PC-3 (cell line): ENCODE results near the gene MROH2A. TPM values are rescaled to one million over a fixed set of nuclear protein-coding genes. Genes with fewer than 3 reads are reported as not detected.

Source experiments
- ATAC-seq: fragments of 200-7000 bp; cut with Tn5 transposase; 2 replicates; pipeline ENCODE4 v1.9.1; 2020; ENCODE audit warnings: mild to moderate bottlenecking, moderate library complexity
- BruUV-seq: library from RNA; stranded (reverse); fragments of 400-500 nt; replicated peaks from 2 replicates; lab custom pipeline; 2021; lab: Mats Ljungman, UMichigan
- CTCF ChIA-PET: fragments of 300-600 bp; sonication (Branson Sonifier 250); formaldehyde crosslinking; loops from one replicate; lab custom pipeline; 2022; ENCODE audit warnings: antibody characterized with exemption; lab: Charles Lee
- POLR2A ChIA-PET: fragments of 300-600 bp; sonication (Branson Sonifier 250); formaldehyde crosslinking; loops from one replicate; lab custom pipeline; 2022; ENCODE audit warnings: antibody characterized with exemption; ENCODE audit not compliant: unreplicated experiment; lab: Charles Lee
- DNase-seq: peaks from one replicate; pipeline ENCODE4 v3.0.0-alpha.2; 2015
- H2AFZ ChIP-seq: fragments of 300-600 bp; sonication (generic); 2 replicates; pipeline ENCODE4 v1.6.0; 2016; ENCODE audit warnings: antibody characterized with exemption, low read length
- H3F3A ChIP-seq: fragments of 300-600 bp; sonication (generic); one replicate; pipeline ENCODE4 v1.6.0; 2017; ENCODE audit warnings: antibody characterized with exemption, low read length, control low read depth, mild to moderate bottlenecking; ENCODE audit not compliant: unreplicated experiment
- H3K27ac ChIP-seq: fragments of 300-600 bp; sonication (generic); 2 replicates; pipeline ENCODE4 v1.5.1; 2016; ENCODE audit warnings: mild to moderate bottlenecking, low read length
- H3K27me3 ChIP-seq: fragments of 300-600 bp; sonication (generic); 2 replicates; pipeline ENCODE4 v1.6.1; 2016; ENCODE audit warnings: low read length, mixed read lengths
- H3K36me3 ChIP-seq: fragments of 300-600 bp; sonication (generic); 2 replicates; pipeline ENCODE4 v1.6.1; 2016; ENCODE audit warnings: low read depth, mixed run types, low read length, mixed read lengths
- H3K4me1 ChIP-seq: fragments of 300-600 bp; sonication (generic); 2 replicates; pipeline ENCODE4 v1.5.1; 2016; ENCODE audit warnings: low read length; ENCODE audit not compliant: insufficient read depth
- H3K4me2 ChIP-seq: fragments of 300-600 bp; sonication (generic); 2 replicates; pipeline ENCODE4 v1.6.0; 2016; ENCODE audit warnings: low read length
- H3K4me3 ChIP-seq: fragments of 300-600 bp; sonication (generic); 2 replicates; pipeline ENCODE4 v1.5.1; 2016; ENCODE audit warnings: mild to moderate bottlenecking, low read length, mixed read lengths
- H3K79me2 ChIP-seq: fragments of 300-600 bp; sonication (generic); 2 replicates; pipeline ENCODE4 v1.6.1; 2017; ENCODE audit warnings: low read length, mixed read lengths
- H3K9ac ChIP-seq: fragments of 300-600 bp; sonication (generic); 2 replicates; pipeline ENCODE4 v1.6.0; 2016; ENCODE audit warnings: mild to moderate bottlenecking, low read length
- H3K9me2 ChIP-seq: fragments of 300-600 bp; sonication (generic); replicated peaks from 2 replicates; pipeline ENCODE4 v1.6.1; 2016; ENCODE audit warnings: mixed run types, low read length, mixed read lengths
- H3K9me3 ChIP-seq: fragments of 300-600 bp; sonication (generic); 2 replicates; pipeline ENCODE4 v1.6.1; 2016; ENCODE audit warnings: low read length, mixed read lengths
- H4K20me1 ChIP-seq: fragments of 300-600 bp; sonication (generic); 2 replicates; pipeline ENCODE4 v1.6.1; 2016; ENCODE audit warnings: low read length, mixed read lengths
- EZH2 ChIP-seq: fragments of 300-600 bp; sonication (generic); IDR thresholded peaks from one replicate; pipeline ENCODE4 v1.6.1; 2017; ENCODE audit warnings: antibody characterized with exemption, mild to moderate bottlenecking, low read length; ENCODE audit not compliant: unreplicated experiment
- EZH2phosphoT487 ChIP-seq: fragments of 300-600 bp; sonication (generic); IDR thresholded peaks from 2 replicates; pipeline ENCODE4 v1.6.1; 2018; ENCODE audit warnings: mild to moderate bottlenecking, antibody characterized with exemption, low read length, borderline replicate concordance
- intact Hi-C: fragments of 100-400 bp; cut with micrococcal nuclease; formaldehyde crosslinking; loops from 2 replicates; pipeline ENCODE4 v1.9.0; 2023
- total RNA-seq: library from RNA; depleted of rRNA; stranded (reverse); fragments of >200 nt; gene quantifications from 2 replicates; pipeline ENCODE4 v1.2.3, GENCODE V29; 2014
- TF ChIP-seq, protein P1 (sequence below): fragments of 300-600 bp; sonication (generic); conservative IDR thresholded peaks from 2 replicates; pipeline ENCODE4 v1.5.1; 2017; ENCODE audit warnings: antibody characterized with exemption, low read depth, mild to moderate bottlenecking, low read length

Gene MROH2A
- total RNA-seq, 1 experiment from 2014 or later, result not detected

- H3K36me3 ChIP-seq, result no peaks in the 10 kb centered on the region
- H3K4me1 ChIP-seq, result peaks cover 7% of the 10 kb centered on the region
- H3K9ac ChIP-seq, result no peak overlapping the region
- ChIA-PET CTCF (no interaction called here), POLR2A (no interaction called here)
- no TSS peak for BruUV-seq
- no peak overlapping the region for H3K27ac ChIP-seq
- H4K20me1 ChIP-seq, result no peaks in the 10 kb centered on the region
- H3K4me2 ChIP-seq, result no peak overlapping the region
- H3K4me3 ChIP-seq, result no peak overlapping the region
- no peak for DNase-seq
- H3K27me3 ChIP-seq, result no peaks in the 10 kb centered on the region
- no peaks in the 10 kb centered on the region for H3K9me3 ChIP-seq
- H3F3A ChIP-seq, result no peaks in the 10 kb centered on the region
- H3K9me2 ChIP-seq, result 0 out of 2 replicates have a peak, but pooled peaks cover 4% of the 10 kb centered on the region
- H2AFZ ChIP-seq, result no peak overlapping the region
- TF ChIP-seq, protein P1, sequence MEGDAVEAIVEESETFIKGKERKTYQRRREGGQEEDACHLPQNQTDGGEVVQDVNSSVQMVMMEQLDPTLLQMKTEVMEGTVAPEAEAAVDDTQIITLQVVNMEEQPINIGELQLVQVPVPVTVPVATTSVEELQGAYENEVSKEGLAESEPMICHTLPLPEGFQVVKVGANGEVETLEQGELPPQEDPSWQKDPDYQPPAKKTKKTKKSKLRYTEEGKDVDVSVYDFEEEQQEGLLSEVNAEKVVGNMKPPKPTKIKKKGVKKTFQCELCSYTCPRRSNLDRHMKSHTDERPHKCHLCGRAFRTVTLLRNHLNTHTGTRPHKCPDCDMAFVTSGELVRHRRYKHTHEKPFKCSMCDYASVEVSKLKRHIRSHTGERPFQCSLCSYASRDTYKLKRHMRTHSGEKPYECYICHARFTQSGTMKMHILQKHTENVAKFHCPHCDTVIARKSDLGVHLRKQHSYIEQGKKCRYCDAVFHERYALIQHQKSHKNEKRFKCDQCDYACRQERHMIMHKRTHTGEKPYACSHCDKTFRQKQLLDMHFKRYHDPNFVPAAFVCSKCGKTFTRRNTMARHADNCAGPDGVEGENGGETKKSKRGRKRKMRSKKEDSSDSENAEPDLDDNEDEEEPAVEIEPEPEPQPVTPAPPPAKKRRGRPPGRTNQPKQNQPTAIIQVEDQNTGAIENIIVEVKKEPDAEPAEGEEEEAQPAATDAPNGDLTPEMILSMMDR, result no peak
- TF ChIP-seq EZH2phosphoT487, result no peak
- no peak for TF ChIP-seq EZH2
- no peaks in the 10 kb centered on the region for H3K79me2 ChIP-seq
- no peak for ATAC-seq
- intact Hi-C loops, result loop anchor here (2.0 kb wide), 1 partner anchor 56 kb away; no protein-coding TSS in a partner anchor
These were observed 19.3 kb upstream of the MROH2A start for GRCh38 chr2:233758849-233759248.

DNA sequence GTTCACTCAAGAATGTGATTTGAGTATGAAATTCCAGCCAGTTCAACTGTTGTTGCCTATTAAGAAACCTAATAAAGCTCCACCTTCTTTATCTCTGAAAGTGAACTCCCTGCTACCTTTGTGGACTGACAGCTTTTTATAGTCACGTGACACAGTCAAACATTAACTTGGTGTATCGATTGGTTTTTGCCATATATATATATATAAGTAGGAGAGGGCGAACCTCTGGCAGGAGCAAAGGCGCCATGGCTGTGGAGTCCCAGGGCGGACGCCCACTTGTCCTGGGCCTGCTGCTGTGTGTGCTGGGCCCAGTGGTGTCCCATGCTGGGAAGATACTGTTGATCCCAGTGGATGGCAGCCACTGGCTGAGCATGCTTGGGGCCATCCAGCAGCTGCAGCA is 18.1 kb upstream of the MROH2A start, which contains the start of gene UGT1A1:
UGT1A1 (plus strand) TSS at position 228 of the 400 bp plus-strand sequence; CDS start at position 246, 18 bp downstream.
- no peak within 1 kb of the TSS for H3K4me2 ChIP-seq
- BruUV-seq, result no TSS peak

GRCh38 chr2:233761040-233761769 is 16.9 kb upstream of the MROH2A start:
- H3K4me1 ChIP-seq, result peaks cover 19% of the 10 kb centered on the region
- H3K9ac ChIP-seq, result no peak overlapping the region
- ATAC-seq, result no peak
- no peak overlapping the region for H3K27ac ChIP-seq
- CTCF ChIA-PET, result no interaction called here
- POLR2A ChIA-PET, result no interaction called here
- no peaks in the 10 kb centered on the region for H3K9me3 ChIP-seq
- H2AFZ ChIP-seq, result no peak overlapping the region
- H3K27me3 ChIP-seq, result no peaks in the 10 kb centered on the region
- no peaks in the 10 kb centered on the region for H3K36me3 ChIP-seq
- H4K20me1 ChIP-seq, result no peaks in the 10 kb centered on the region
- intact Hi-C loops, result no loop called here
- no peak for DNase-seq
- BruUV-seq, result no TSS peak
- H3K4me3 ChIP-seq, result no peak overlapping the region
- H3K9me2 ChIP-seq, result 0 out of 2 replicates have a peak, but pooled peaks cover 4% of the 10 kb centered on the region
- H3K4me2 ChIP-seq, result no peak overlapping the region
- H3F3A ChIP-seq, result no peaks in the 10 kb centered on the region
- TF ChIP-seq, protein P1, result no peak
- no peak for TF ChIP-seq EZH2phosphoT487
- no peak for TF ChIP-seq EZH2
- H3K79me2 ChIP-seq, result no peaks in the 10 kb centered on the region

More for the DNA sequence above, 18.1 kb upstream of the MROH2A start, which contains the start of gene UGT1A1:
- no peaks in the 10 kb centered on the region for H3K79me2 ChIP-seq
- intact Hi-C loops, result no loop called here
- no peak for ATAC-seq
- peaks cover 19% of the 10 kb centered on the region for H3K4me1 ChIP-seq
- no peak within 1 kb of the TSS for H2AFZ ChIP-seq
- no peak within 1 kb of the TSS for H3K4me3 ChIP-seq
- TF ChIP-seq EZH2phosphoT487, result no peak
- no peak for TF ChIP-seq EZH2
- no peaks in the 10 kb centered on the region for H3K36me3 ChIP-seq
- no peak within 1 kb of the TSS for H3K9ac ChIP-seq
- no peaks in the 10 kb centered on the region for H3F3A ChIP-seq
- no peaks in the 10 kb centered on the region for H4K20me1 ChIP-seq
- POLR2A ChIA-PET, result no interaction called here
- no peak within 1 kb of the TSS for H3K27ac ChIP-seq
- no peaks in the 10 kb centered on the region for H3K9me3 ChIP-seq
- H3K9me2 ChIP-seq, result 0 out of 2 replicates have a peak, but pooled peaks cover 4% of the 10 kb centered on the region
- H3K27me3 ChIP-seq, result no peaks in the 10 kb centered on the region
- CTCF ChIA-PET, result no interaction called here
- DNase-seq, result no peak
